GM23248 (cell line): Measurements from ENCODE around the gene RIT2. TPM values are rescaled to one million over a fixed set of nuclear protein-coding genes. Genes with fewer than 3 reads are reported as not detected.

Experiments used
- DNase-seq: peaks from one replicate; pipeline ENCODE4 v3.0.0-alpha.2; 2015
- H2AFZ ChIP-seq: fragments of 200-600 bp; sonication (generic); 2 replicates; pipeline ENCODE4 v1.6.1; 2016; ENCODE audit warnings: antibody characterized with exemption
- H3F3A ChIP-seq: fragments of 200-600 bp; sonication (generic); 2 replicates; pipeline ENCODE4 v1.6.1; 2016; ENCODE audit warnings: mild to moderate bottlenecking, antibody characterized with exemption, mixed run types; ENCODE audit not compliant: insufficient read depth
- H3K27ac ChIP-seq: fragments of 200-600 bp; sonication (generic); 2 replicates; pipeline ENCODE4 v1.5.1; 2016; ENCODE audit warnings: mild to moderate bottlenecking
- H3K27me3 ChIP-seq: fragments of 200-600 bp; sonication (generic); replicated peaks from 2 replicates; pipeline ENCODE4 v1.6.1; 2016; ENCODE audit warnings: mild to moderate bottlenecking; ENCODE audit not compliant: insufficient read depth
- H3K36me3 ChIP-seq: fragments of 200-600 bp; sonication (generic); 2 replicates; pipeline ENCODE4 v1.6.1; 2016; ENCODE audit warnings: low read depth, mild to moderate bottlenecking
- H3K4me1 ChIP-seq: fragments of 200-600 bp; sonication (generic); 2 replicates; pipeline ENCODE4 v1.6.1; 2016; ENCODE audit warnings: mild to moderate bottlenecking; ENCODE audit not compliant: insufficient read depth
- H3K4me2 ChIP-seq: fragments of 200-600 bp; sonication (generic); one replicate; pipeline ENCODE4 v1.6.1; 2016; ENCODE audit warnings: mild to moderate bottlenecking; ENCODE audit not compliant: unreplicated experiment
- H3K4me3 ChIP-seq: fragments of 200-600 bp; sonication (generic); 2 replicates; pipeline ENCODE4 v1.5.1; 2016; ENCODE audit warnings: mild to moderate bottlenecking
- H3K79me2 ChIP-seq: fragments of 200-600 bp; sonication (generic); 2 replicates; pipeline ENCODE4 v1.6.1; 2016; ENCODE audit warnings: mild to moderate bottlenecking; ENCODE audit not compliant: insufficient read depth
- H3K9ac ChIP-seq: fragments of 200-600 bp; sonication (generic); 2 replicates; pipeline ENCODE4 v1.6.1; 2016; ENCODE audit warnings: mild to moderate bottlenecking
- H3K9me2 ChIP-seq: fragments of 200-600 bp; sonication (generic); 2 replicates; pipeline ENCODE4 v1.6.1; 2016; ENCODE audit warnings: mixed run types, mild to moderate bottlenecking, moderate library complexity; ENCODE audit not compliant: insufficient read depth
- H3K9me3 ChIP-seq: fragments of 200-600 bp; sonication (generic); one replicate; pipeline ENCODE4 v1.6.1; 2017; ENCODE audit warnings: low read depth
- H4K20me1 ChIP-seq: fragments of 200-600 bp; sonication (generic); 2 replicates; pipeline ENCODE4 v1.6.0; 2016; ENCODE audit not compliant: insufficient read depth
- EZH2 ChIP-seq: fragments of 200-600 bp; sonication (generic); IDR thresholded peaks from 2 replicates; pipeline ENCODE4 v1.6.1; 2018; ENCODE audit warnings: antibody characterized with exemption, mild to moderate bottlenecking; ENCODE audit not compliant: insufficient read depth, poor library complexity, severe bottlenecking
- EZH2phosphoT487 ChIP-seq: fragments of 200-600 bp; sonication (generic); IDR thresholded peaks from 2 replicates; pipeline ENCODE4 v1.6.1; 2018; ENCODE audit warnings: antibody characterized with exemption, moderate library complexity, mild to moderate bottlenecking, low read depth; ENCODE audit not compliant: insufficient read depth
- WGBS, 2 experiments: methylation state at CpG; one replicate each; pipeline ENCODE4 v1.1.6; 2015 to 2017; ENCODE audit warnings: low lambda C conversion rate in 2 of 2, low coverage in 1 of 2; ENCODE audit errors: missing lambda C conversion rate in 2 of 2; 5-methylcytosine and 5-hydroxymethylcytosine counted together
- in situ Hi-C: fragments of 300-500 bp; cut with MboI; formaldehyde crosslinking; loops from 2 replicates; pipeline ENCODE4 v1.15.0; 2020
- polyA plus RNA-seq: library from polyadenylated mRNA; unstranded; fragments of >200 nt; fragmentation: Nextera tagmentation; extraction: Ambion mirVana; gene quantifications from 2 replicates; pipeline ENCODE4 v1.2.1, GENCODE V29; 2016
- total RNA-seq: library from RNA; depleted of rRNA; stranded (reverse); fragments of >200 nt; shearing (Covaris generic); gene quantifications from 2 replicates; pipeline ENCODE4 v1.2.3, GENCODE V29; 2014

Gene RIT2
- total and polyA plus RNA-seq, 2 experiments from 2014 or later: not detected

DNA sequence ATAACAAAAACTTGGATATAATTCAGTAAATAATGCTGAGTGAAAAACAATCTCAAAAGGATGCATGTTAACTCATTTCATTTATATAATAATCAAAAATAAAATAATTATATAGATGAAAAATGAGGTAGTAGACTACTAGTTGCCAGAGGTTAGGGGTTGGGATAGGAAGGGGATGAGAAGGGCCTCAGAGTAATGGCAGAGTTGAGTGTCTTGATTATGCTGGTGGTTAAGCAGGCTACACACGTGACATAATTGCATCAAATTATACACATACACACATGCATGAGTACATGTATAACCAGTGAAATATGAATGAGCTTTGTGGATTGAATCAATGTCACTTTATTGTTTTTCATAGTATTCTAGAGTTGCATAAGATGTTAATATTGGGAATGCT, 201.0 kb downstream of the RIT2 start:
- Histone ChIP-seq H3K36me3 (no peaks in the 10 kb centered on the region), H3K27ac (no peak overlapping the region), H3K9ac (no peak overlapping the region), H4K20me1 (no peaks in the 10 kb centered on the region), H3K4me2 (no peak overlapping the region), H3K4me1 (no peaks in the 10 kb centered on the region), H3K9me2 (no peaks in the 10 kb centered on the region), H3F3A (no peaks in the 10 kb centered on the region), H3K4me3 (no peak overlapping the region), H3K9me3 (no peaks in the 10 kb centered on the region), H2AFZ (no peak overlapping the region), H3K27me3 (no peaks in the 10 kb centered on the region), H3K79me2 (no peaks in the 10 kb centered on the region)
- DNase-seq: no peak
- WGBS, 2 experiments: 0 to 13% methylated on average over 1 of the region's 1 CpG
- TF ChIP-seq EZH2phosphoT487 (no peak), EZH2 (no peak)
- in situ Hi-C loops: loop anchor here (10.0 kb wide), 1 partner anchor 60 kb away; no protein-coding TSS in a partner anchor

DNA sequence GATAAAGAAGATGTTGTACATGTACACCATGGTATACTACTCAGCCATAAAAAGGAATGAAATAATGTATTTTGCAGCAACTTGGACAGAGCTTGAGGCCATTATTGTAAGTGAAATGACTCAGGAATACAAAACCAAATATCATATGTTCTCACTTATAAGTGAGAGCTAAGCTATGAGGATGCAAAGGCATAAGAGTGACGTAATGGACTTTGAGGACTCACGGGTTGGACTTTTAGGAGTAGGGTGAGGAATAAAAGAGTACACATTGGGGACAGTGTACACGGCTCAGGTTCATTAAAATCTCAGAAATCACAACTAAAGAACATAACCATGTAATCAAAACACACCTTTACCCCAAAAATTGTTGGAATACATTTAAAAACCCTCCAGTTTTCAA, 206.4 kb downstream of the RIT2 start:
- 27 to 28% methylated on average over 3 of the region's 3 CpGs for WGBS, 2 experiments
- Histone ChIP-seq H3K4me1 (no peaks in the 10 kb centered on the region), H3K79me2 (no peaks in the 10 kb centered on the region), H3K36me3 (no peaks in the 10 kb centered on the region), H3K9me2 (no peaks in the 10 kb centered on the region), H3K4me2 (no peak overlapping the region), H3K4me3 (no peak overlapping the region), H3K27ac (no peak overlapping the region), H3F3A (no peaks in the 10 kb centered on the region), H4K20me1 (no peaks in the 10 kb centered on the region), H3K27me3 (no peaks in the 10 kb centered on the region), H3K9ac (no peak overlapping the region), H3K9me3 (no peaks in the 10 kb centered on the region), H2AFZ (no peak overlapping the region)
- in situ Hi-C loops: no loop called here
- TF ChIP-seq EZH2phosphoT487 (no peak), EZH2 (no peak)
- DNase-seq: no peak

DNA sequence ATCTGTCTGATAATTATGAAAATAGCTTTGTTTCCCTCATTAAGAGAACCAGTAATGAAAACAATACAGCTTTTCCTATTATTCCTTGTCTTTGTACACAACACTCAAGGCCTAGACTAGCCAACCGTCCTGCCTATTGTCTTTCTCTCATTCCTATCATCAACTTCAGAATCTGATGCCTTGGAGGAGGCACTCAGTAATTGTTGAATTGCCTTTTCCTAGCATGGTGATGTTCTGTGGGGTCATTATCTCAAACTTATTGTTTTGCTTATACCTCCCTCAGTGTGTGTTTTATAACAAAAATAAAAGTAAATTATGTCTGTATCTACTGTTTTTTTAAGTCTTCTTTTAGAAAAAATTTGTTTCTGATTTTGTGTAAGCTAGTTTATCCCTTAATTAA, 208.7 kb downstream of the RIT2 start:
- TF ChIP-seq EZH2: no peak
- no peak for TF ChIP-seq EZH2phosphoT487
- in situ Hi-C loops: no loop called here
- 12 to 26% methylated on average over 1 of the region's 1 CpG for WGBS, 2 experiments
- no peaks in the 10 kb centered on the region for H3F3A ChIP-seq
- H3K9ac ChIP-seq: no peak overlapping the region
- no peak overlapping the region for H3K27ac ChIP-seq
- no peaks in the 10 kb centered on the region for H3K27me3 ChIP-seq
- no peak overlapping the region for H3K4me2 ChIP-seq
- no peaks in the 10 kb centered on the region for H3K79me2 ChIP-seq
- H3K4me1 ChIP-seq: no peaks in the 10 kb centered on the region
- H3K4me3 ChIP-seq: no peak overlapping the region
- H4K20me1 ChIP-seq: no peaks in the 10 kb centered on the region
- H3K9me3 ChIP-seq: no peaks in the 10 kb centered on the region
- no peak for DNase-seq
- H2AFZ ChIP-seq: no peak overlapping the region
- no peaks in the 10 kb centered on the region for H3K36me3 ChIP-seq
- H3K9me2 ChIP-seq: no peaks in the 10 kb centered on the region

DNA sequence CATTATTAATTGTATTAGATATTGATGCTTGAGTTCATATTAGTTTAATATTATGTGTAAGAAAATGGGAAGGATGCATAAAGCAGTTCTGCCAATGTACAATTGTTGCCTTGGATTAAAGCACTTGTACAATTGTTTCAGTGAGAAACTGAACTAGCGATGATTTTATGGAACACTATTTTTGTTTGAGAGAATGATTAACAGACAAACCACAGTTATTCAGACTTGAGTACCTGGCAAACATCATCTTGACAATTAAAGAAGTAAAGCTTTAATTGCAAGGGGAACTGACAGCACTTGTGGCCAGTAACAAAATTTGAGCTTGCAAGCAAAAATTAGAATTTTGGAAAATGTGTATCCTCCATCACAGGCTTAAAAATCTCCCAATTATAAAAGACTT, 214.3 kb downstream of the RIT2 start:
- no peaks in the 10 kb centered on the region for H3K4me1 ChIP-seq
- H3K9me3 ChIP-seq: no peaks in the 10 kb centered on the region
- H3K79me2 ChIP-seq: no peaks in the 10 kb centered on the region
- H3K4me3 ChIP-seq: no peak overlapping the region
- no peaks in the 10 kb centered on the region for H3K27me3 ChIP-seq
- 28 to 34% methylated on average over 1 of the region's 1 CpG for WGBS, 2 experiments
- no peaks in the 10 kb centered on the region for H3K9me2 ChIP-seq
- TF ChIP-seq EZH2phosphoT487 (no peak), EZH2 (no peak)
- H3K4me2 ChIP-seq: no peak overlapping the region
- H3K27ac ChIP-seq: no peak overlapping the region
- no peak for DNase-seq
- H2AFZ ChIP-seq: no peak overlapping the region
- no peaks in the 10 kb centered on the region for H3K36me3 ChIP-seq
- H3K9ac ChIP-seq: no peak overlapping the region
- no peaks in the 10 kb centered on the region for H4K20me1 ChIP-seq
- in situ Hi-C loops: no loop called here
- no peaks in the 10 kb centered on the region for H3F3A ChIP-seq

DNA sequence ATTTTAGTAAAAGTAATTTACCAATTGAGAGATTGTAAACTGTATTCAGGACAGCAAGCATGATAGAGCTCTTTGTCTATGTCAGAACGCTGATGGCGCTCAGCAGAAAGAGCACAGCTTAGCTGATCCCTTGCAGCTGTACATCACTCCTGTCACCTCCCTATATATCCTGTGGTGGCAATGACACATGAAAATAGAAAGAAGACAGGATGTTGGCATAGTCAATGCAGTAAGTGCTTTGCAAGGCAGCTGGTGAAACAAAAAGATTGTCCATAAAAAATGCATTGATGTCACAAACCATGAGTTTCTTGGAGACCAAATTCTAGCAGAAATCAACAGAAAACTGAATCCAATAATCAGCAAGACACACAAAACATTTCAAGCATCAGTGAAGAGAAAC, 221.5 kb downstream of the RIT2 start:
- WGBS, 2 experiments: 76 to 82% methylated on average over 2 of the region's 2 CpGs
- Histone ChIP-seq H3K4me3 (no peak overlapping the region), H3K9ac (no peak overlapping the region), H3K27ac (no peak overlapping the region), H3K9me2 (no peaks in the 10 kb centered on the region), H3K9me3 (no peaks in the 10 kb centered on the region), H3K36me3 (no peaks in the 10 kb centered on the region), H3K79me2 (no peaks in the 10 kb centered on the region), H3K4me2 (no peak overlapping the region), H2AFZ (no peak overlapping the region), H3K4me1 (no peaks in the 10 kb centered on the region), H3F3A (no peaks in the 10 kb centered on the region), H4K20me1 (no peaks in the 10 kb centered on the region), H3K27me3 (no peaks in the 10 kb centered on the region)
- DNase-seq: no peak
- in situ Hi-C loops: no loop called here
- TF ChIP-seq EZH2phosphoT487 (no peak), EZH2 (no peak)
